HEK293 (cell line): ENCODE results near the gene THBS3.

Experiments
- CTCF ChIA-PET: fragments of 350-600 bp; formaldehyde crosslinking; extraction: SDS; loops from one replicate; lab custom pipeline; 2021; ENCODE audit warnings: antibody characterized with exemption; lab: Yijun Ruan, JAX
- POLR2A ChIA-PET: fragments of 300-600 bp; formaldehyde crosslinking; extraction: SDS; loops from one replicate; lab custom pipeline; 2020; ENCODE audit warnings: antibody characterized with exemption, inconsistent platforms; lab: Yijun Ruan, JAX
- H3K27ac ChIP-seq: fragments of 200-500 bp; sonication (Bioruptor generic); 2 replicates; pipeline ENCODE4 v1.5.1; 2014; ENCODE audit warnings: low read depth, low read length, control low read depth, inconsistent platforms; ENCODE audit errors: extremely low read depth
- H3K36me3 ChIP-seq, 2 experiments: fragments of 200-500 bp in 1 of 2; sonication (Bioruptor generic) in 1 of 2; 1 replicate in 1 of 2; 2 replicates in 1 of 2; pipeline ENCODE4 v1.5.1; 2014 to 2017; ENCODE audit warnings: inconsistent platforms in 2 of 2, low read length in 2 of 2; ENCODE audit not compliant: control insufficient read depth in 2 of 2, insufficient read depth in 1 of 2
- H3K4me1 ChIP-seq: fragments of 200-500 bp; sonication (Bioruptor generic); 2 replicates; pipeline ENCODE4 v1.5.1; 2014; ENCODE audit warnings: mild to moderate bottlenecking, low read length, inconsistent platforms; ENCODE audit not compliant: control insufficient read depth, insufficient read depth
- H3K4me3 ChIP-seq: 2 replicates; pipeline ENCODE4 v1.5.1; 2011; ENCODE audit warnings: low read depth, mild to moderate bottlenecking, control low read depth, low read length, moderate library complexity
- H3K9me3 ChIP-seq: fragments of 200-500 bp; sonication (Bioruptor generic); 2 replicates; pipeline ENCODE4 v1.5.1; 2014; ENCODE audit warnings: low read depth, low read length, inconsistent platforms; ENCODE audit not compliant: control insufficient read depth, insufficient read depth
- BCL11A ChIP-seq: fragments of 450-650 bp; formaldehyde crosslinking; IDR thresholded peaks from 2 replicates; pipeline ENCODE4 v1.5.1; 2016; ENCODE audit warnings: low read depth, missing biosample characterization, missing genetic modification characterization
- BCL11B ChIP-seq: fragments of 450-650 bp; formaldehyde crosslinking; IDR thresholded peaks from 2 replicates; pipeline ENCODE4 v1.5.1; 2016; ENCODE audit warnings: low read depth, missing biosample characterization, missing genetic modification characterization
- KLF9 ChIP-seq: fragments of 450-650 bp; formaldehyde crosslinking; IDR thresholded peaks from 2 replicates; pipeline ENCODE4 v1.5.1; 2016; ENCODE audit warnings: missing biosample characterization, missing genetic modification characterization, low read depth
- MZF1 ChIP-seq: fragments of 450-650 bp; formaldehyde crosslinking; IDR thresholded peaks from 2 replicates; pipeline ENCODE4 v1.5.1; 2017; ENCODE audit warnings: missing biosample characterization, missing genetic modification characterization, borderline replicate concordance
- ZBTB8A ChIP-seq: fragments of 450-650 bp; formaldehyde crosslinking; IDR thresholded peaks from 2 replicates; pipeline ENCODE4 v1.5.1; 2016; ENCODE audit warnings: missing biosample characterization, missing genetic modification characterization
- ZFP41 ChIP-seq: fragments of 450-650 bp; formaldehyde crosslinking; IDR thresholded peaks from 2 replicates; pipeline ENCODE4 v1.5.1; 2016; ENCODE audit warnings: missing biosample characterization, missing genetic modification characterization, borderline replicate concordance
- ZIC2 ChIP-seq: fragments of 450-650 bp; formaldehyde crosslinking; IDR thresholded peaks from 2 replicates; pipeline ENCODE4 v1.5.1; 2016; ENCODE audit warnings: missing biosample characterization, missing genetic modification characterization
- ZNF169 ChIP-seq: fragments of 450-650 bp; formaldehyde crosslinking; IDR thresholded peaks from 2 replicates; pipeline ENCODE4 v1.5.1; 2016; ENCODE audit warnings: missing biosample characterization, missing genetic modification characterization
- ZNF175 ChIP-seq: fragments of 450-650 bp; formaldehyde crosslinking; IDR thresholded peaks from 2 replicates; pipeline ENCODE4 v1.5.1; 2016; ENCODE audit warnings: missing biosample characterization, missing genetic modification characterization
- ZNF184 ChIP-seq: fragments of 450-650 bp; IDR thresholded peaks from 2 replicates; pipeline ENCODE4 v1.5.1; 2018; ENCODE audit warnings: missing biosample characterization, mild to moderate bottlenecking, missing genetic modification characterization
- ZNF391 ChIP-seq: fragments of 450-650 bp; formaldehyde crosslinking; IDR thresholded peaks from 2 replicates; pipeline ENCODE4 v1.5.1; 2016; ENCODE audit warnings: low read depth, missing biosample characterization, missing genetic modification characterization, borderline replicate concordance
- ZNF529 ChIP-seq: fragments of 450-650 bp; formaldehyde crosslinking; IDR thresholded peaks from 2 replicates; pipeline ENCODE4 v1.5.1; 2017; ENCODE audit warnings: missing genetic modification characterization, missing biosample characterization; ENCODE audit not compliant: insufficient replicate concordance
- ZNF549 ChIP-seq: fragments of 450-650 bp; IDR thresholded peaks from 2 replicates; pipeline ENCODE4 v1.5.1; 2018; ENCODE audit warnings: missing biosample characterization, missing genetic modification characterization, mild to moderate bottlenecking, inconsistent platforms, moderate library complexity
- ZNF623 ChIP-seq: fragments of 450-650 bp; formaldehyde crosslinking; IDR thresholded peaks from 2 replicates; pipeline ENCODE4 v1.5.1; 2016; ENCODE audit warnings: missing biosample characterization, missing genetic modification characterization
- ZNF776 ChIP-seq: fragments of 450-650 bp; formaldehyde crosslinking; IDR thresholded peaks from 2 replicates; pipeline ENCODE4 v1.5.0; 2017; ENCODE audit warnings: missing biosample characterization, missing genetic modification characterization, borderline replicate concordance
- TF ChIP-seq, protein P1 (sequence below): fragments of 450-650 bp; formaldehyde crosslinking; IDR thresholded peaks from 2 replicates; pipeline ENCODE4 v1.5.1; 2017; ENCODE audit warnings: missing biosample characterization, missing genetic modification characterization
- TF ChIP-seq, protein P2 (sequence below): fragments of 450-650 bp; formaldehyde crosslinking; conservative IDR thresholded peaks from 2 replicates; pipeline ENCODE4 v1.5.1; 2016; ENCODE audit warnings: low read depth, missing biosample characterization, missing genetic modification characterization
- TF ChIP-seq, protein P3 (sequence below): fragments of 450-650 bp; formaldehyde crosslinking; IDR thresholded peaks from 2 replicates; pipeline ENCODE4 v1.5.1; 2016; ENCODE audit warnings: missing biosample characterization, missing genetic modification characterization

THBS3 gene

GRCh38 chr1:155181371-155182051 lies 26.2 kb downstream of the THBS3 start:
- no peaks in the 10 kb centered on the region for H3K36me3 ChIP-seq
- no peak overlapping the region for H3K4me3 ChIP-seq
- H3K4me1 ChIP-seq, result no peaks in the 10 kb centered on the region
- no peak overlapping the region for H3K27ac ChIP-seq
- TF ChIP-seq, protein P1, sequence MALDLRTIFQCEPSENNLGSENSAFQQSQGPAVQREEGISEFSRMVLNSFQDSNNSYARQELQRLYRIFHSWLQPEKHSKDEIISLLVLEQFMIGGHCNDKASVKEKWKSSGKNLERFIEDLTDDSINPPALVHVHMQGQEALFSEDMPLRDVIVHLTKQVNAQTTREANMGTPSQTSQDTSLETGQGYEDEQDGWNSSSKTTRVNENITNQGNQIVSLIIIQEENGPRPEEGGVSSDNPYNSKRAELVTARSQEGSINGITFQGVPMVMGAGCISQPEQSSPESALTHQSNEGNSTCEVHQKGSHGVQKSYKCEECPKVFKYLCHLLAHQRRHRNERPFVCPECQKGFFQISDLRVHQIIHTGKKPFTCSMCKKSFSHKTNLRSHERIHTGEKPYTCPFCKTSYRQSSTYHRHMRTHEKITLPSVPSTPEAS, result no peak
- no peak for TF ChIP-seq ZNF391
- ChIA-PET POLR2A (interaction anchor here (0.6 kb wide), 1 partner anchor 1183 kb away, joined by 4 read pairs; no protein-coding TSS in a partner anchor), CTCF (interaction anchor here (0.7 to 1.8 kb wide), 2 partner anchors 9 to 26 kb away, joined by 4 to 6 read pairs; partner anchors contain the start of gene KRTCAP2)
- H3K9me3 ChIP-seq, result no peaks in the 10 kb centered on the region

- Histone ChIP-seq H3K27ac (no peak overlapping the region), H3K4me1 (no peaks in the 10 kb centered on the region), H3K4me3 (no peak overlapping the region), H3K9me3 (no peaks in the 10 kb centered on the region), H3K36me3 (no peaks in the 10 kb centered on the region)
- POLR2A ChIA-PET, result interaction anchor here (1.5 kb wide), 1 partner anchor 14 kb away, joined by 4 read pairs; no protein-coding TSS in a partner anchor
- TF ChIP-seq ZFP41 (tag by site-specific recombination) (no peak), ZBTB8A (no peak), ZNF623 (tag by site-specific recombination) (peak; percentile 65), ZNF776 (tag by site-specific recombination) (no peak)
- CTCF ChIA-PET, result interaction anchor here (1.0 to 4.3 kb wide), 2 partner anchors 14 to 94 kb away, joined by 4 to 49 read pairs; no protein-coding TSS in a partner anchor
These were observed 28.3 kb downstream of the THBS3 start for GRCh38 chr1:155179112-155180031.

DNA sequence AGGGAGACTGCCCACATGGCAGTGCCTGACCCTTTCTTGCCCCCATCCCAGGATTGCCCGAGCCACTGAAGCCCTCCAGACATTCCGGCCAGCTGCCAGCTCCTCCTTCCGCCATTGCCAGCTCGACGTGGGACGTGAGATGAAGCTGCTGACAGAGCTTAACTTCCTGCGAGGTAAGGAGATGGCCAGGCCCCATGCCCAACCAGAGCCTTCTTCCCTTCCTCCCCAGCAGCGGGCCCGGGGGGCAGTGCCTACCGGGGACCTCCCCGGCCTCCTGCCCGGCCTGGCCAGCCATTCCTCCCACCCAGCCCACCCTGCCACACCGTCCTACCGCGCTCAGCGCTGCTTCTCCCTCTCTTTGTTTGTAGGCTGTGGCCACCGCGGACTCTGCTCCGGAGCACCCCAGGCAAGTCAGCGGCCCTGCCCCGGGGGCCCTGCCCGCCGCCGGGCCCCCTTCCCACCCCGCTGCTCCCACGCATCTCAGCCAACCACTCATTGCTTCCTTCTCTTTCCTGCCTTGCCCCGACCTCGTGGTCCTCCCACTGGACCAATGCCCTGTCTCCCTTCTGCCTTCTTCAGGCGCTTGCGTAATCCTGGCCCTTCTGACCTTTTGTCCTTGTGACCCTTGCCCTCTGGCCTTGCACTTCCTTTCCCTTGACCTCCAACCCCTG lies 29.1 kb downstream of the THBS3 start:
- no peak overlapping the region for H3K27ac ChIP-seq
- CTCF ChIA-PET, result interaction anchor here (0.6 to 4.3 kb wide), 3 partner anchors 15 to 83 kb away, joined by 3 to 49 read pairs (median 7); no protein-coding TSS in a partner anchor
- no peak for TF ChIP-seq ZNF184 (tag by site-specific recombination)
- TF ChIP-seq BCL11B (tag by site-specific recombination), result peak; percentile 97
- peak; percentile 91 for TF ChIP-seq BCL11A (tag by site-specific recombination)
- no peaks in the 10 kb centered on the region for H3K36me3 ChIP-seq
- H3K4me3 ChIP-seq, result no peak overlapping the region
- POLR2A ChIA-PET, result no interaction called here
- H3K9me3 ChIP-seq, result no peaks in the 10 kb centered on the region
- no peaks in the 10 kb centered on the region for H3K4me1 ChIP-seq

DNA sequence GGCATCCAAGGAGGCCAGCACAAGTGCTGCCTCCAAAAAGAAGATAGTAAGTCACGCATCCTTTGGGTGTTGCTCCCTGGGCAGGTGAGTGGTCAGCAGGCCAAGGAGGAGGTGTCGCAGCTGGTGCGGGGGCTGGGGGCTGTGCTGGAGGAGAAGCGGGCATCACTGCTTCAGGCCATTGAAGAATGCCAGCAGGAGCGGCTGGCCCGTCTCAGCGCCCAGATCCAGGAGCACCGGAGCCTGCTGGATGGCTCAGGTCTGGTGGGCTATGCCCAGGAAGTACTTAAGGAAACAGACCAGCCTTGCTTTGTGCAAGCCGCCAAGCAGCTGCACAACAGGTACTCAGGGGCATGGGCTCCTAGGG lies 29.8 kb downstream of the THBS3 start:
- Histone ChIP-seq H3K9me3 (no peaks in the 10 kb centered on the region), H3K4me1 (no peaks in the 10 kb centered on the region), H3K27ac (no peak overlapping the region), H3K4me3 (no peak overlapping the region), H3K36me3 (no peaks in the 10 kb centered on the region)
- CTCF ChIA-PET, result interaction anchor here (0.6 to 4.3 kb wide), 5 partner anchors 15 to 415 kb away, joined by 3 to 49 read pairs (median 7); no protein-coding TSS in a partner anchor
- POLR2A ChIA-PET, result interaction anchor here (1.0 to 1.4 kb wide), 3 partner anchors 16 to 144 kb away, joined by 3 to 11 read pairs (median 4); no protein-coding TSS in a partner anchor
- TF ChIP-seq ZIC2 (tag by site-specific recombination) (no peak), ZNF175 (tag by site-specific recombination) (no peak), ZNF169 (tag by site-specific recombination) (no peak), ZNF529 (no peak), KLF9 (no peak), ZBTB8A (no peak), MZF1 (tag by site-specific recombination) (no peak), ZNF549 (tag by site-specific recombination) (no peak)
- TF ChIP-seq, protein P2, sequence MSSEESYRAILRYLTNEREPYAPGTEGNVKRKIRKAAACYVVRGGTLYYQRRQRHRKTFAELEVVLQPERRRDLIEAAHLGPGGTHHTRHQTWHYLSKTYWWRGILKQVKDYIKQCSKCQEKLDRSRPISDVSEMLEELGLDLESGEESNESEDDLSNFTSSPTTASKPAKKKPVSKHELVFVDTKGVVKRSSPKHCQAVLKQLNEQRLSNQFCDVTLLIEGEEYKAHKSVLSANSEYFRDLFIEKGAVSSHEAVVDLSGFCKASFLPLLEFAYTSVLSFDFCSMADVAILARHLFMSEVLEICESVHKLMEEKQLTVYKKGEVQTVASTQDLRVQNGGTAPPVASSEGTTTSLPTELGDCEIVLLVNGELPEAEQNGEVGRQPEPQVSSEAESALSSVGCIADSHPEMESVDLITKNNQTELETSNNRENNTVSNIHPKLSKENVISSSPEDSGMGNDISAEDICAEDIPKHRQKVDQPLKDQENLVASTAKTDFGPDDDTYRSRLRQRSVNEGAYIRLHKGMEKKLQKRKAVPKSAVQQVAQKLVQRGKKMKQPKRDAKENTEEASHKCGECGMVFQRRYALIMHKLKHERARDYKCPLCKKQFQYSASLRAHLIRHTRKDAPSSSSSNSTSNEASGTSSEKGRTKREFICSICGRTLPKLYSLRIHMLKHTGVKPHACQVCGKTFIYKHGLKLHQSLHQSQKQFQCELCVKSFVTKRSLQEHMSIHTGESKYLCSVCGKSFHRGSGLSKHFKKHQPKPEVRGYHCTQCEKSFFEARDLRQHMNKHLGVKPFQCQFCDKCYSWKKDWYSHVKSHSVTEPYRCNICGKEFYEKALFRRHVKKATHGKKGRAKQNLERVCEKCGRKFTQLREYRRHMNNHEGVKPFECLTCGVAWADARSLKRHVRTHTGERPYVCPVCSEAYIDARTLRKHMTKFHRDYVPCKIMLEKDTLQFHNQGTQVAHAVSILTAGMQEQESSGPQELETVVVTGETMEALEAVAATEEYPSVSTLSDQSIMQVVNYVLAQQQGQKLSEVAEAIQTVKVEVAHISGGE (tag by site-specific recombination), result no peak
- TF ChIP-seq, protein P3, sequence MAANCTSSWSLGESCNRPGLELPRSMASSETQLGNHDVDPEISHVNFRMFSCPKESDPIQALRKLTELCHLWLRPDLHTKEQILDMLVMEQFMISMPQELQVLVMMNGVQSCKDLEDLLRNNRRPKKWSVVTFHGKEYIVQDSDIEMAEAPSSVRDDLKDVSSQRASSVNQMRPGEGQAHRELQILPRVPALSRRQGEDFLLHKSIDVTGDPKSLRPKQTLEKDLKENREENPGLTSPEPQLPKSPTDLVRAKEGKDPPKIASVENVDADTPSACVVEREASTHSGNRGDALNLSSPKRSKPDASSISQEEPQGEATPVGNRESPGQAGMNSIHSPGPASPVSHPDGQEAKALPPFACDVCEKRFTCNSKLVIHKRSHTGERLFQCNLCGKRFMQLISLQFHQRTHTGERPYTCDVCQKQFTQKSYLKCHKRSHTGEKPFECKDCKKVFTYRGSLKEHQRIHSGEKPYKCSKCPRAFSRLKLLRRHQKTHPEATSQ (tag by site-specific recombination), result no peak
